GM12891 (cell line): ENCODE measurements around the gene TMTC2.

ENCODE experiments used
- PAX5 ChIP-seq: IDR thresholded peaks from 2 replicates; pipeline ENCODE4 v1.6.1; 2011; ENCODE audit warnings: low read length, moderate library complexity, mild to moderate bottlenecking; ENCODE audit not compliant: insufficient read depth, severe bottlenecking
- POLR2A ChIP-seq: IDR thresholded peaks from 2 replicates; pipeline ENCODE4 v1.6.1; 2011; ENCODE audit warnings: low read depth, low read length, control low read depth
- POLR2AphosphoS5 ChIP-seq: IDR thresholded peaks from 2 replicates; pipeline ENCODE4 v1.6.1; 2011; ENCODE audit warnings: low read depth, low read length, control low read depth
- POU2F2 ChIP-seq: IDR thresholded peaks from 2 replicates; pipeline ENCODE4 v1.6.1; 2011; ENCODE audit warnings: low read depth, mild to moderate bottlenecking, control low read depth, low read length, moderate library complexity
- SPI1 ChIP-seq: IDR thresholded peaks from 2 replicates; pipeline ENCODE4 v1.6.1; 2011; ENCODE audit warnings: low read depth, low read length, control low read depth
- TAF1 ChIP-seq: IDR thresholded peaks from 2 replicates; pipeline ENCODE4 v1.6.1; 2011; ENCODE audit warnings: low read depth, low read length, control low read depth

- TF ChIP-seq POLR2AphosphoS5: no peak
- TF ChIP-seq POLR2A: no peak
- no peak for TF ChIP-seq SPI1
- TF ChIP-seq TAF1: no peak
- TF ChIP-seq PAX5: no peak
- TF ChIP-seq POU2F2: no peak
Measured at GRCh38 chr12:82666830-82667229, 19.9 kb upstream of the TMTC2 start.
